ENCODE measurements around the gene DNAH8.
A peak's percentile ranks its signal among the peaks of the same experiment; 100 is the strongest.

DNAH8 gene

DNA sequence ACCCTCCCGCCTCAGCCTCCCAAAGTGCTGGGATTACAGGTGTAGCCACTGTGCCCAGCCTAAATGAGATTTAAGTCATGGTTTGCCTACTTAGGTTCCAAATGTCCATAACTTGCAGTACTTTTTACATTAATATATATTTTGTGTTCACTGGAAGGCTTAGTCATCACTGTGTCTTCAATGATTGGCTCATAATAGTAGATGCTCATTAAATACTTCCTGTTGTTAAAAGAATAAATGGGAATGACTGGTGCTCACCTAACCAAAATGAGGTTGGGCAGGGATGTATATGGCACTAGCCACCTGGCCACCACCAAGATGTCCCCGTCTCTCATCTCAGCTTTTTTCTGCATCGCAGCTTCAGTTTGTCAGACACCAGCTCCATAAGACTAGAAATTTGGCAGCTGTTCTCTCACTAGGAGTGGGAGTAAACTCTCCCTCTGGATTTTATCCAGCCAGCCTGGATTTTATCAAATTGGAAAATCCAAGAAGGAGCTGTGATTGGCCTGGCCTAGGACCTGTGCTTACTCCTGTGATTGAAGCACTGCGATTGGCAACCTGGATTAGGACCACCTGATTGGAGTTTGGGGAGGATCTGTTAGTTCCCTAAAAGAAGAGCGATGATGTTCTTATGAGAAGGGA lies 11.0 kb upstream of the DNAH8 start:
- Histone ChIP-seq H3K27ac (no peak overlapping the region), H3K36me3 (replicated peaks) (no peaks in the 10 kb centered on the region), H3K27me3 (replicated peaks) (no peaks in the 10 kb centered on the region), H3K4me3 (ENCODE audit: low read depth, low read length) (no peak overlapping the region)
- no peak for DNase-seq
- in situ Hi-C loops (cut with HindIII; ENCODE audit: low pct_ligation_motif_present, low sequenced_read_pairs) = no loop called here
- TF ChIP-seq, protein P1, sequence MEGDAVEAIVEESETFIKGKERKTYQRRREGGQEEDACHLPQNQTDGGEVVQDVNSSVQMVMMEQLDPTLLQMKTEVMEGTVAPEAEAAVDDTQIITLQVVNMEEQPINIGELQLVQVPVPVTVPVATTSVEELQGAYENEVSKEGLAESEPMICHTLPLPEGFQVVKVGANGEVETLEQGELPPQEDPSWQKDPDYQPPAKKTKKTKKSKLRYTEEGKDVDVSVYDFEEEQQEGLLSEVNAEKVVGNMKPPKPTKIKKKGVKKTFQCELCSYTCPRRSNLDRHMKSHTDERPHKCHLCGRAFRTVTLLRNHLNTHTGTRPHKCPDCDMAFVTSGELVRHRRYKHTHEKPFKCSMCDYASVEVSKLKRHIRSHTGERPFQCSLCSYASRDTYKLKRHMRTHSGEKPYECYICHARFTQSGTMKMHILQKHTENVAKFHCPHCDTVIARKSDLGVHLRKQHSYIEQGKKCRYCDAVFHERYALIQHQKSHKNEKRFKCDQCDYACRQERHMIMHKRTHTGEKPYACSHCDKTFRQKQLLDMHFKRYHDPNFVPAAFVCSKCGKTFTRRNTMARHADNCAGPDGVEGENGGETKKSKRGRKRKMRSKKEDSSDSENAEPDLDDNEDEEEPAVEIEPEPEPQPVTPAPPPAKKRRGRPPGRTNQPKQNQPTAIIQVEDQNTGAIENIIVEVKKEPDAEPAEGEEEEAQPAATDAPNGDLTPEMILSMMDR (IDR thresholded peaks at IDR 0.05; ENCODE audit: low read depth, low read length, missing control alignments) = no peak

DNA sequence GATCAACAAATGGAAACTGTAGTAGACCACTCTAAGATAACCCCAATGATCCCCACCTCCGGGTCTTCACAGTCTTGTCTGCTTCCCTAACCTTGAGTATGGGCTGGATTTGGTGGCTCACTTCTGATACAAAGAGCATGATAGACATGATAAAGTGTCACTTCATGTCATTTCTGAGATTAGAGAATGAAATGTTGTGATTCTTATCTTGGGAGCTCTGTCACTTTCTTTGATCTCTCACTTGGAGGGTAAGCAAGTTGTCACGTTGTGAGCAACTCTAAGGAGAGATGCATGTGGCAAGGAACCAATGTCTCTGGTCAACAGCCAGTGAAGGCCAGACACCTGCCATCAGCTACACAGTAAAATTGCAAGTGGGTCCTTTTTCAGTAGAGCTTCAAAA lies 9.2 kb upstream of the DNAH8 start:
- in situ Hi-C loops (cut with HindIII; ENCODE audit: low pct_ligation_motif_present, low sequenced_read_pairs) = no loop called here
- H3K27me3 ChIP-seq (replicated peaks) = no peaks in the 10 kb centered on the region
- H3K4me3 ChIP-seq (ENCODE audit: low read depth, low read length) = no peak overlapping the region

DNA sequence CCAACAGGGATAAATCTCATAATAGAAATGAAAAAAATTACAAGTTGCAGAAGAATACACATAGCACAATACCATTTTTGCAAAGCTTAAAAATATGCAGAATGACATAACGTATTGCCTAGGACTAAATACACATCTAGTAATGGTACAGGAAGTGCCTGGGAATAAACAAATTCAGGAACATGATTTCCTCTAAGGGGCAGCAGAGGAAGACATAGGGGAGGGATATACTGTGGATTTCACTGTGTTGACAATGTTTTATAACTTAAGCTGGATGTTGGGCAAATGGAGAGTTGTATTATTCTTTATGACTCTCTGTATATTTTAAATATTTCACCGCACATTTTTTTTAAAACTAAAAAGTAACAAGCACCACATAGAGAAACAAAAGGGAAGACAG lies 6.6 kb upstream of the DNAH8 start:
- Histone ChIP-seq H3K36me3 (replicated peaks) (no peaks in the 10 kb centered on the region), H3K27ac (no peak overlapping the region), H3K27me3 (replicated peaks) (no peaks in the 10 kb centered on the region), H3K4me3 (ENCODE audit: low read depth, low read length) (no peak overlapping the region)
- in situ Hi-C loops (cut with HindIII; ENCODE audit: low pct_ligation_motif_present, low sequenced_read_pairs) = no loop called here
- TF ChIP-seq, protein P1 (IDR thresholded peaks at IDR 0.05; ENCODE audit: low read depth, low read length, missing control alignments) = no peak
- DNase-seq = no peak

More for the DNA sequence above, 9.2 kb upstream of the DNAH8 start:
- DNase-seq = no peak
- H3K27ac ChIP-seq = no peak overlapping the region
- no peaks in the 10 kb centered on the region for H3K36me3 ChIP-seq (replicated peaks)
- TF ChIP-seq, protein P1 (IDR thresholded peaks at IDR 0.05; ENCODE audit: low read depth, low read length, missing control alignments) = no peak

DNA sequence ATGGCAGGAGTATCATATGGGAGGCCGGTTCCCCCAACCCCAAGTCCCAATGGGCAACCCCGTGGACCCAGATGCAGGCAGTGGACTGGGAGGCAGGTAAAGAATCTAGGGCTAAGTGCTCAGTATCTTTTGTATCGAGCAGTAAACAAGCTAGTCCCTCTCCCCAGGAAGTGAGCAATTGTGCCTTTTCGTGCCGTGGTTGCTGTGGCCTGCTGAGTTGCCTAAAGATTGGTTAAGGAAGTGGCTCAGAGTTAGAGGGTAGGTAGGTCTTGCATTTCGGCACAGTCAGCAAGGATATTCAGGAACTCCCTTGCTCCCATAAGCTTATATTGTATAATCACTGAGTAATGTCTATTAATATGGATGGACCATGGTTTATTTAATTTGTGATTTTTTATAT lies 1.3 kb upstream of the DNAH8 start:
- DNase-seq = no peak
- H3K27ac ChIP-seq = no peak overlapping the region
- in situ Hi-C loops (cut with HindIII; ENCODE audit: low pct_ligation_motif_present, low sequenced_read_pairs) = no loop called here

DNA sequence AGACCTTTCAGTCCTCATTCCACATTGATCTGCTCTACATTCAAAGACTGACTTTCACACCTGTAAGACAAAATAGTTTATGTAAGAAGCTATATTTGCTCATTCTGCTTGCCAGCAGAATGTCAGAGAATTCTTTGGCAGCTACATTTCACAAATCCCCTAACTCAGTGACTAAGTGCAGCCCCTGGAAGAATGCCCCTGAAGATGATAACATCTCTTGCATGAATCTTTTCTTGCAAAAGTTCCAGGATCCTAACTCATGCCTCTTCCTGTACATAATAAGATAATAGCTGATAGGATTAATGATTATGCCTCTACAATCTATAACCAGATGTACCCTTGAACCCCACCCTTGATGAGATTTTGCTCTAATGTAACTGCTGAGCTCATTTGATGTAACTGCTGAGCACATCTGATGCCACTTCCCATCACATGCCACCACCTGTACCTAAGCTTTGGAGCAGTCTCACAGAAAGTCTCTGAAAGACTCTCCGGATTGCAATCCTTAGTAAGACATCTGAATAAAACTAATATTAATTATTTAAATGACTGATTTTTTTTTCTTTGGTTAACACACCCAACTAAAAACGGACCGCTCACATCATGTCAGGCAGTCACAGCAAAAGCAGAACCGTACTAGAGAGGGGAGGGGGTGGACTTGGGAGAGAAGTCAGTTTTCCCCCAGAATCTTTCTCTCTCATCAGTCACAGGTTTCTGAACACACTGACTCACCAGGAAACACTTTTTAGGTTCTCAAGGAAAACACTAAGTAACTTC lies 684 bp upstream of the DNAH8 start:
- H3K27ac ChIP-seq = no peak overlapping the region
- in situ Hi-C loops (cut with HindIII; ENCODE audit: low pct_ligation_motif_present, low sequenced_read_pairs) = no loop called here
- DNase-seq = no peak
- H3K4me3 ChIP-seq (ENCODE audit: low read depth, low read length) = peak overlapping the region; percentile 50
- H3K36me3 ChIP-seq (replicated peaks) = no peaks in the 10 kb centered on the region
- TF ChIP-seq, protein P1 (IDR thresholded peaks at IDR 0.05; ENCODE audit: low read depth, low read length, missing control alignments) = no peak
- no peaks in the 10 kb centered on the region for H3K27me3 ChIP-seq (replicated peaks)

More for the DNA sequence above, 1.3 kb upstream of the DNAH8 start:
- Histone ChIP-seq H3K36me3 (replicated peaks) (no peaks in the 10 kb centered on the region), H3K27me3 (replicated peaks) (no peaks in the 10 kb centered on the region), H3K4me3 (ENCODE audit: low read depth, low read length) (no peak overlapping the region)
- TF ChIP-seq, protein P1 (IDR thresholded peaks at IDR 0.05; ENCODE audit: low read depth, low read length, missing control alignments) = no peak

Data from brain microvascular endothelial cell (primary cell).